ENCODE results near the gene MICALL1. TPM values are rescaled to one million over a fixed set of nuclear protein-coding genes. Genes with fewer than 3 reads are reported as not detected.

Gene MICALL1
- total and polyA plus RNA-seq, 2 experiments from 2014 or later, result 8.0 to 41.4 TPM

- H3K79me2 ChIP-seq (ENCODE audit: insufficient read depth), result no peaks in the 10 kb centered on the region
- in situ Hi-C loops (cut with MboI), result no loop called here
- H3K9ac ChIP-seq, result no peak overlapping the region
- no peaks in the 10 kb centered on the region for H3K27me3 ChIP-seq (replicated peaks; ENCODE audit: insufficient read depth)
- no peak overlapping the region for H3K27ac ChIP-seq
- no peak overlapping the region for H3K4me3 ChIP-seq
- no peak overlapping the region for H2AFZ ChIP-seq
- peaks cover 11% of the 10 kb centered on the region; the same call in 1 of the 2 replicates for H3F3A ChIP-seq (ENCODE audit: insufficient read depth)
- TF ChIP-seq EZH2phosphoT487 (IDR thresholded peaks at IDR 0.05; ENCODE audit: insufficient read depth, low read depth), result no peak
- TF ChIP-seq EZH2 (IDR thresholded peaks at IDR 0.05; ENCODE audit: insufficient read depth, poor library complexity, severe bottlenecking), result no peak
- no peaks in the 10 kb centered on the region for H3K9me3 ChIP-seq (ENCODE audit: low read depth)
- 93 to 95% methylated on average over 25 to 32 of the region's 32 CpGs for WGBS, 2 experiments (ENCODE audit: low coverage in 1 of 2, low lambda C conversion rate in 2 of 2, missing lambda C conversion rate in 2 of 2)
- no peaks in the 10 kb centered on the region for H3K9me2 ChIP-seq (ENCODE audit: insufficient read depth)
- H4K20me1 ChIP-seq (ENCODE audit: insufficient read depth), result no peaks in the 10 kb centered on the region
- no peak overlapping the region for H3K4me2 ChIP-seq (ENCODE audit: unreplicated experiment)
- H3K4me1 ChIP-seq (ENCODE audit: insufficient read depth), result no peaks in the 10 kb centered on the region
- DNase-seq, result no peak
- H3K36me3 ChIP-seq (ENCODE audit: low read depth), result no peaks in the 10 kb centered on the region; the same call in 1 of the 2 replicates
Observed at GRCh38 chr22:37926771-37927636, 20.9 kb downstream of the MICALL1 start.

- no peak for DNase-seq
- Histone ChIP-seq H2AFZ (no peak overlapping the region), H3K79me2 (ENCODE audit: insufficient read depth) (no peaks in the 10 kb centered on the region), H3K9ac (no peak overlapping the region), H3K36me3 (ENCODE audit: low read depth) (no peaks in the 10 kb centered on the region; the same call in 1 of the 2 replicates), H3K9me2 (ENCODE audit: insufficient read depth) (no peaks in the 10 kb centered on the region), H3K27me3 (replicated peaks; ENCODE audit: insufficient read depth) (no peaks in the 10 kb centered on the region), H3K9me3 (ENCODE audit: low read depth) (no peaks in the 10 kb centered on the region), H3K4me1 (ENCODE audit: insufficient read depth) (no peaks in the 10 kb centered on the region), H3K27ac (no peak overlapping the region), H3K4me2 (ENCODE audit: unreplicated experiment) (no peak overlapping the region), H4K20me1 (ENCODE audit: insufficient read depth) (no peaks in the 10 kb centered on the region), H3F3A (ENCODE audit: insufficient read depth) (peaks cover 13% of the 10 kb centered on the region; the same call in 1 of the 2 replicates), H3K4me3 (no peak overlapping the region)
- TF ChIP-seq EZH2 (IDR thresholded peaks at IDR 0.05; ENCODE audit: insufficient read depth, poor library complexity, severe bottlenecking) (no peak), EZH2phosphoT487 (IDR thresholded peaks at IDR 0.05; ENCODE audit: insufficient read depth, low read depth) (no peak)
- 89 to 92% methylated on average over 5 of the region's 5 CpGs for WGBS, 2 experiments (ENCODE audit: low coverage in 1 of 2, low lambda C conversion rate in 2 of 2, missing lambda C conversion rate in 2 of 2)
- in situ Hi-C loops (cut with MboI), result no loop called here
Observed at GRCh38 chr22:37927637-37927936, 21.5 kb downstream of the MICALL1 start.

GRCh38 chr22:37929390-37929789, 23.3 kb downstream of the MICALL1 start:
- Histone ChIP-seq H3K9me3 (ENCODE audit: low read depth) (no peaks in the 10 kb centered on the region), H2AFZ (no peak overlapping the region), H4K20me1 (ENCODE audit: insufficient read depth) (no peaks in the 10 kb centered on the region), H3F3A (ENCODE audit: insufficient read depth) (peaks cover 25% of the 10 kb centered on the region), H3K27ac (no peak overlapping the region), H3K79me2 (ENCODE audit: insufficient read depth) (no peaks in the 10 kb centered on the region), H3K4me2 (ENCODE audit: unreplicated experiment) (no peak overlapping the region), H3K9me2 (ENCODE audit: insufficient read depth) (no peaks in the 10 kb centered on the region), H3K27me3 (replicated peaks; ENCODE audit: insufficient read depth) (no peaks in the 10 kb centered on the region), H3K4me3 (no peak overlapping the region), H3K4me1 (ENCODE audit: insufficient read depth) (peaks cover 10% of the 10 kb centered on the region), H3K36me3 (ENCODE audit: low read depth) (peaks cover 4% of the 10 kb centered on the region; the same call in 1 of the 2 replicates), H3K9ac (no peak overlapping the region)
- DNase-seq, result no peak
- in situ Hi-C loops (cut with MboI), result no loop called here
- no peak for TF ChIP-seq EZH2 (IDR thresholded peaks at IDR 0.05; ENCODE audit: insufficient read depth, poor library complexity, severe bottlenecking)
- WGBS, 2 experiments (ENCODE audit: low coverage in 1 of 2, low lambda C conversion rate in 2 of 2, missing lambda C conversion rate in 2 of 2), result 94 to 98% methylated on average over 5 of the region's 5 CpGs

GRCh38 chr22:37930270-37930951, 24.3 kb downstream of the MICALL1 start:
- Histone ChIP-seq H3K9ac (no peak overlapping the region), H3K79me2 (ENCODE audit: insufficient read depth) (0 out of 2 replicates have a peak, but pooled peaks cover 3% of the 10 kb centered on the region), H3F3A (ENCODE audit: insufficient read depth) (peaks cover 25% of the 10 kb centered on the region), H3K9me2 (ENCODE audit: insufficient read depth) (no peaks in the 10 kb centered on the region), H3K4me2 (ENCODE audit: unreplicated experiment) (no peak overlapping the region), H3K9me3 (ENCODE audit: low read depth) (no peaks in the 10 kb centered on the region), H3K27ac (no peak overlapping the region), H4K20me1 (ENCODE audit: insufficient read depth) (no peaks in the 10 kb centered on the region), H2AFZ (no peak overlapping the region), H3K36me3 (ENCODE audit: low read depth) (peaks cover 4% of the 10 kb centered on the region; the same call in 1 of the 2 replicates), H3K4me3 (no peak overlapping the region), H3K4me1 (ENCODE audit: insufficient read depth) (peaks cover 10% of the 10 kb centered on the region), H3K27me3 (replicated peaks; ENCODE audit: insufficient read depth) (no peaks in the 10 kb centered on the region)
- no peak for TF ChIP-seq EZH2 (IDR thresholded peaks at IDR 0.05; ENCODE audit: insufficient read depth, poor library complexity, severe bottlenecking)
- no peak for TF ChIP-seq EZH2phosphoT487 (IDR thresholded peaks at IDR 0.05; ENCODE audit: insufficient read depth, low read depth)
- in situ Hi-C loops (cut with MboI), result no loop called here
- 53 to 61% methylated on average over 11 of the region's 11 CpGs for whole genome bisulfite sequencing, 2 experiments (ENCODE audit: low coverage in 1 of 2, low lambda C conversion rate in 2 of 2, missing lambda C conversion rate in 2 of 2)
- peak; percentile 60 for DNase-seq

All from GM23248 (cell line).